ENCODE results near the gene RAPGEF4.
"Not testable (repeated sequence)": the region's sequence is repeated elsewhere in the genome, so short reads cannot be mapped to it uniquely, and the experiment has no call there.

RAPGEF4 gene

DNA sequence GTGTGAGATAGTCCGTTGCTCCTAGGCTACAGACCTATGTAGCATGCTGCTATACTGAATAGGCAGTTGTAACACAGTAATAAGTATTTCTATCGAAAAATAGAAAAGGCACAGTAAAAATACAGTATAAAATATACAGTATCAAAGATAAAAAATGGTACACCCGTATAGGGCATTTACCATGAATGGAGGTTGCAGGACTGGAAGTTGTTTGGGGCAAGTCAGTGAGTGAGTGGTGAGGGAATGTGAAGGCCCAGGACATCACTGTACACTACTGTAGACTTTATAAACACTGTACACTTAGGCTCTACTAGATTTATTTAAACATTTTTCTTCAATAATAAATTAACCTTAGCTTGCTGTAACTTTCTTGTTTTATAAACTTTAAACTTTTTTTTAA is 343.5 kb downstream of the RAPGEF4 start:
- DNase-seq: no peak

DNA sequence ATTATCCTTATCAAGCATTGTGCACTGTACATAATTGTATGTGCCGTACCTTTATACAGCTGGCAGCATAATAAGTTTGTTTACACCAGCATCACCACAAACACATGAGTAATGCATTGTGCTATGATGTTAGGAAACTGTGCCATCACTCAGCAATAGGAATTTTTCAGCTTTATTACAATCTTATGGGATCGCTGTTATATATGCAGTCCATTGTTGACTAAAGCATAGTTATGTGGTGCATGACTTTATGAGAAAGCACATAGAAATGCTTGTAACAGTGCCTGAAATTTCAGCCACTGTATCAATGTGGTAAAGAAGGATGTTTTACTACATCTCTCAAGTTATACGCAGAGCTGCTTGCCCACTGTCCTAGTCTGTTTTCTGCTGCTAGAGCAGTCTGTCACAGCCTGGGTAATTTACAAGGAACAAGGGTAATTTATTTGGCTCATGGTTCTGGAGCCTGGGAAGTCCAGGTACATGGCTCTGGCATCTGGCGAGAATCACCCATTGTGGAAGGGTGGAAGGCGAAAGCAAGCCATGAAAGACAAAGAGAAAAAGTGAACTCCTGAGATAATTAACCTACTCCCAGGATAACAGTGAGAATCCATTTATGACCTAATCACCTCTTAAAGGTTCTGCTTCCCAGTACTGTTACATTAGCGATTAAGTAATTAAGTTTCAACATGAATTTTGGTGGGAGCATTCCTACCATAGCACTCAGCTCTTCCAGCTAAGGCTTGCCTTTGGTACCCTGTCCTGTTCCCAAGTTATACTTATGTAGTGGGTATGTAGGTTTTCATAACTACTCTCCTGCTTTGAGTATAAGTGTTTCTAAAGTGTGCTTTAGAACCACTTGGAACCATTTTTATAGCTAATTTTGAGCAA is 344.6 kb downstream of the RAPGEF4 start:
- DNase-seq: no peak

DNA sequence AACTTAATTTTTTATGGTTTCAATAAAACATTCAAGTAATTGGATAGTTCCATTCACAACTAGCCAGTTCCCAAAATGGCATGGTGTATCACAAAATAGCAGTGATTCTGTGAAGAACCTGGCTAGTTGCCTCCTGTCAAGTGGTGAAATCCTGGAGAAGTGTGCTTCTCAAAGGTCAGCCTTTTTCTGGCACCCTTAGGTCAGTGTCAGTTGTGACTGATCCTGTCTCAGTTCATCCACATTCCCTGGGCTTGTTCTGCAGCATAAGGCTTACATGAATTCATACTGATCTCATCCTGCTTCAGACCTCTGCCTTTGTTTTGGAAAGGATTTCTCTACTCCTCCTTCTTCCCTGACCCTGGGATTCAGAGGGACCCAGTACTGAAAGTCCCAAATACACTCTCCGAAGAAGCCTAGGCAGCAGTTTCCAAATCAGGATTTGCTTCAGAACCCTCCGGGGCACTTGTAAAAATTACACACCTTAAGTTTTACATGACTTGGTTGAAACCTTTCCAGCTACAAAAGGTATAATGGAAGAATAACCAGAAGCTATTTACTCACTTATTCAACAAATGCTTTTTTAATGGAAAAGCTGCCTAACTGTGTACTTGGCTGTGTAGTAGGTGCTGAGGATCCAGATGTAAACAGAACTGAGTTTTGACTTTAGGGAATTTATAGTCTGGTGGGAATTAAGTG is 351.0 kb downstream of the RAPGEF4 start:
- no peak for DNase-seq

DNA sequence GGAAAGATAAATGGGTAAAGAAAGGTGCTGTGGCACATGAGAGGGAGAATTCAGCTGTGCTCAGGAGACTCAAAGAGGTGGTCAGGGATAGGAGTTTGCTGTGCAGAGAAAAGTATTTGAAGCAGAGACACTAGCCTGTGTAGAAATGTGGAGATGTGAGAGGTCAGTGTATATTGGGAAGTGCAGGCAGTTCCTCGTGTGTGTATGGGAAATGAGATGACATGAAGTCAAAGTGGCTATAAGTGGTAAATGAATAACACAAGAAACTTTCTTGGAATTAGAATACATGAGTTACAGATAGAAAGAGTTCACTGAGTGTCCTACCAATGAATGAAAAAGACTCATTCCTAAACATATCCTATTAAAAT is 351.6 kb downstream of the RAPGEF4 start:
- no peak for DNase-seq

DNA sequence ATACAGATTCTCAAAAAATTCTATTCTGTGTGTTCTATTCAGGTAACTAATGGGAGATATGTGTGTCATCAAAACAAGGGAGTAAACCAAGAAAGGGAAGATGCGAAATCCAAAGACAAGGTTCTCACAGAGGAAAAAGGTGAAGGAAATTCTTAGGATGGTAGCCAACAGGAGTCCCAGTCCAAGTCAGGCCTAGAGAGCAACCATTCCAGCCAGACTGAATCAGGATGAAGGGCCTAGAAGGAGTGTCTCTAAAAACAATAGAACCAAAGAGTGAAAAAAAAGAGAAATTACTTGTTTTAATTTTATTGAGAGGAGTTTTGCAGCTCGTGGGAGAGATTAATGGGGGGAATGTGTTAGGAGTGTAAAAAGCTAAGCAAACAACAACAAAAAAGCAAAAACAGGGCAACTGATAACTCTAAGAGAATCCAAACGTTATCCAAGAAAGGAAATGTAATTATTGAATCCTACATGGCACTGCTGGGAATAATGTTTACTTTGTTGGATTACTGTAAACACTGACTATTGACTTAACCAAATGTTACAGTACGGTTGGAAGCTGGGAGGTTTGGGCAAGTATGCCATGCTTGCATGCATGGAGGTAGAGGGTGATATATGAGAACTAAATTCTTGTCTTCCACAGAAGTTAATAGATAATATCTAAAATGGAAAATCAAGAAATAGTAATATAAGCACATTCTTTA is 352.3 kb downstream of the RAPGEF4 start:
- no peak for DNase-seq

DNA sequence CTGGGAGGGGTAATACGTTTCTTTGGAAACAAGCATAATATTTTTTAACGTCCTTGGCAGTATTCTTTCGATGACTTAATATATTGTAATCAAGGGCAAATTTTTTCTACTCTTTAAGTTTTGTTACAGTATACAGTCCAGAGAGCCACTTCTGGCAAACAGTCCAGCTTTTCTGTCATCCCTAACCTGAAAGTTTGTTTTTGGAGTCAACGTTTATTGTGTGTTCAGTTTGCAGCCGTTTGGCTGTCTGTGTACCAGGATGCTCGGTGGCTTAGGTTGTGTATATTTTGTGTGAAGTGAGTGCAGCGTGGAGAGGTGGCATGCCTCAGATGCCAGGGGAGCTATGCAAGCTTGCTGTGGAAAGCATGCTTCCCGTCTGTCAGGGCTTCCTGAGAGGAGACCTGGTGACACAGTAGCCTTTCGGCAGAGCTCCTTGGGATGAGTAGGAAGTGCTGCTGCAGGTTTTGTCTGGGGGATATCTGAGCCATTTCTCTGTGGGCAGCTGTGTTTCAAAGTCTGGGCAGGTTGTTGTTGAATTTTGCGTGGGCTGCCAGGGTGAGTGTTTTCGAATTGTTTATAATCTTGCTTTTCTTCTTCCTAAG is 354.7 kb downstream of the RAPGEF4 start:
- no peak for DNase-seq

DNA sequence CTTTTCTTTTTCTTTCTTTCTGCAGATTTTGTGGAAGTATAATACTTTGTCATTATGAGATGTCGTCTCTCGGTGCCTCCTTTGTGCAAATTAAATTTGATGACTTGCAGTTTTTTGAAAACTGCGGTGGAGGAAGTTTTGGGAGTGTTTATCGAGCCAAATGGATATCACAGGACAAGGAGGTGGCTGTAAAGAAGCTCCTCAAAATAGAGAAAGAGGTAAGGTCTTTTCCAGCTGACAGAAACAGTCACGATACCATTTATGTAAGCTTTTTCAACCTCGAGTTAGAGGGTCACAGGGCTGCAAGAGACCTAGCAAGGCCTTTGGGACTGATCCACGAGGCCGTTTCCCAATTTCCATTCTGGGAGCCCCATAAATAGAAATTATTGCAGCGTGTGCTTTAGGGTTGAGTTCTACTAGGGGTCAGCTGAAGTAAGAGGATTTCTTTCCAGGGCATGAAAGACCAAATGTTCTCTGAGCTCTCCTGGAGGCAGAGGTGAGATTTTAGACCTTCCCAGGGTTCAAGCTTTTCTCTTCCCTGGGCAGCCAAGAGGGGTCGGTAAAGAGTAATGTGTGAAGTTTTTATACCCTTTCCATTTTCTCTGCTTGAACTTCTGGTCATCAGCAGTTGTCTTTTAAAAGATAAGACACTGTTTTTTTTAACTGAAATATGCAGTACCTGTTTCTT is 355.5 kb downstream of the RAPGEF4 start:
- DNase-seq: no peak

DNA sequence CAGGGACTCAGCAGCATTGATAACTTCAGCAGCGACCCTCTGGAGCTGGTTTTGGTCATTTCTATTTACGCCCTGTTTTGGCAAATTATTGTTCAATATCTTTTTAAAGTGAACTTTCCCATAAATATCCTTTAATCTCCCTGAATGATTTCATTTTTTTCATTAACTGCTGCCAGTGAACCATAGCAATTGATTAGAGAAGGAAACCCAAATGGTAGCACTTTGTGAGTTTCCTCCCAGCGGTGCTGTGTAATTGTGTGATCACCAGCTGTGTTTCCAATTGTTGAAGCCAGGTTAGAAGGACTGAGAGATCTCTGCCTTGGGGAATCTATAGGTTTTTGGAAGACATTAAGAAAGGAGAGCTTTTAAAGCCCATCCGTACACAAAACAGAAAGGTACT is 356.3 kb downstream of the RAPGEF4 start:
- DNase-seq: no peak

DNA sequence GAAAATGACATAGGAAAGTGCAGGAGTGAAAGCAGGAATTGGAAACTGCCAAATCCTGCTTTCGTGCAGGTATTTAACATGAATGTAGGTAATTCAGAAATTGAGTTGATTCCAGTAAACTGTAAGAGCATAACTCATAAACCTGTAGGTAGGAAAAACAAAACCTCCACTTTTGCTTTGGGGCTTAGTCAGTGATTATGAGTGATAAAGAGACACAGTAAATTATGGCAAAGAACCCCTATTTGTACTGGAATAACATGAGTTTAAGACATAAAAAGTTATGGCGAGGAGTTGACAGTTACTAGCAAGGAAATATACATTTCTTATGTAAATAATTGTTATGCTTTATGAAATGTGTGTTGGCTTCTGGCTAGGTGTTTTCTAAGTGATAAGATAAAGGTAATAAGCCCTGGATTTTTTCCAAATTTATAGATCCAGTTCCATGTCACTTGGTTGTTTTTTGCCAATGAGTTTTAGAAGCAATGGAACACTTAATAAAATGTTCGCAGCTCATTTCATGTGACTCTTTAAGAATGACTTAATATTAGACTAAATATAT is 357.3 kb downstream of the RAPGEF4 start:
- no peak for DNase-seq

DNA sequence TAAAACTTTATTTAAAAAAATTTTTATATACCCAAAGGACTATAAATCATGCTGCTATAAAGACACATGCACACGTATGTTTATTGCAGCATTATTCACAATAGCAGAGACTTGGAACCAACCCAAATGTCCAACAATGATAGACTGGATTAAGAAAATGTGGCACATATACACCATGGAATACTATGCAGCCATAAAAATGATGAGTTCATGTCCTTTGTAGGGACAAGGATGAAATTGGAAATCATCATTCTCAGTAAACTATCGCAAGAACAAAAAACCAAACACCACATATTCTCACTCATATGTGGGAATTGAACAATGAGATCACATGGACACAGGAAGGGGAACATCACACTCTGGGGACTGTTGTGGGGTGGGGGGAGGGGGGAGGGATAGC is 358.0 kb downstream of the RAPGEF4 start:
- not testable (repeated sequence) for DNase-seq

DNA sequence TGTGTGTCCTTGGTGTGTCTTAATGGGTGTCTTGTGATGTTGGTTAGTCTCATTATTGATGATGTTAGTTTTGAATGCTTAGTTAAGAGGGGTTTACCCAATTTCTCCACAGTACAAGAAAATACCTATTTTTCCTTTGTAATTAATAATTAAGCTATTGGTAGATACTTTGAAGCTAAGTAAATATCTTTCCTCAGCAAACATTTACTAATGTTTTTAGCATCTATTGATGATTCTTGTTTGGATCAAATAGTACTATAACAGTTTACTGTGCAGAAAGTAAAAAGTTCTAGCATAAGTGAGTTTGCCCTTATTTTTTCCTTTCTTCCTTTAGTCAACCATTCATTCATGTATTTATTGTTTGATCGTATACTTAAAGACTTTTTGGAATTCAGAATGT is 359.1 kb downstream of the RAPGEF4 start:
- DNase-seq: no peak

DNA sequence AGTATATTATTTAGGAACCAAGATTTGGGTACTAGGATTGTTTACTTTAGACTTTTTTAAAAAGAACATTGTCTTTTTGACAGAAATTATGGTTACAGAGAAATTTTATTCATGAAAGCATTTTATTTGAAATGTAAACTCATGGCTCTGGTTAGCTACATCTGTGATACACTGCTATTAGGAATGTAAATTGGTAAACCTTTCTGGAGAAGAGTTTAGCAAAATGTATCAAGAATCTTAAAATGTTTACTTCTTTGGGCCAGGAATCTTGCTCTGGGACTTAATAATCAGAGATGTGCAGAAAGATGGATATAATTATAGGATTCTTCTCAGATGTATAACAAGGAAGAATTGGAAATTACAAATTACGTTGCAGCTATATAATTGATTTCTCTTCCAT is 359.7 kb downstream of the RAPGEF4 start:
- no peak for DNase-seq

DNA sequence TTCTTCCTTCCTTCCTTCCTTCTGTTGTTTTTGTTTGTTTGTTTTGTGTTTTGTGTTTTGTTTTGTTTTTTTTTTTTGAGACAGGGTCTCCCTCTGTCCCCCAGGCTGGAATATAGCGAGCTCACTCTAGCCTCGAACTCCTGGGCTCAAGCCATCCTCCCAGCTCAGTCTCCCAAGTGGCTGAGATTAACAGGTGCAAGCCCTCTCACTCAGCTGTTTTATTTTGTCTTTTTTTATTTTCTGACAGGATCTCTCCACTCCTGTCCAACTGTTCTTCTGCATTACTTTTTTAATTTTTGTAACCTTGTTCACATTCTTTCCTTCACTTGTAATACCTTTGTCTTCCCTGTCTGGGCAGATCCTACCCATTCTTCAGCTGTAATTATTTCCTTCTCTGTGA is 363.6 kb downstream of the RAPGEF4 start:
- DNase-seq: no peak

DNA sequence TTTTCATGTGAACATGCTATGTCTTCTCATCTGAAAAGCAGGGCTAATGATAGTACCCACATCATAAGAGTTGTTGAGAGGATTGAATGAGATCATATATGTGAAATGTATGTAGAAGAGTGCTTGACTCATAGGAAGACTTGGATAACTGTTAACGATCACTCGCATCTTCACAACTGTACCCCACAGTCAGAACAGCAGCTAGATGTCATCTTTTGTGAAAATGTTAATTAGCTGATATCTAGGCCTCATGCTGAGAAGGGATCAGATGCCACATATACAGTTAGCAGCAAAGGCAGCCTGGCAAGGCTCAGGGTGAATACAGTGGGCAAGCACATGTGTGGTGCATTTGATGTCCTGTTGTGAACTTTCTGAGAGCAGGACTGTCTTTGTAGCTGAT is 364.2 kb downstream of the RAPGEF4 start:
- DNase-seq: no peak

DNA sequence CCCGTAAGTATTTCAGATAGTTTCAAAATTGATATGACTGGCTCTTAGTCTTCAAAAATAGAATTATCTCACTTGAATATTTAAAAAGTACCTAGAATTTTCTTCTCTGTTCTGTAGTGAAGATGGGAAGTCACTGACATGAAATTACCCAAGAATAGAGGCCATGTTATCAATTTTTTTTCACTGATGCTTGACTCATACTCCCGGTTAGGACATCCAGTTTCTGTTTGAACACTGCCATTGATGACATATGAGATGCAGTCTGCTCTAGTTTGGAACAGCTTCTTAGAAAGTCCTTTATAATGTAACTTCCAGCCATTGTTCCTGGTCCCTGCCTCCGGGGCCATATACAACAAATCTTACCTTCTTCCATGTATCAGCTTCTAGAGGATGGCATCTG is 366.0 kb downstream of the RAPGEF4 start:
- no peak for DNase-seq
